Caco-2 (cell line): Measurements from ENCODE around the gene GPHA2. TPM values are rescaled to one million over a fixed set of nuclear protein-coding genes. Genes with fewer than 3 reads are reported as not detected.

Experiments used
- BruUV-seq: library from RNA; stranded (reverse); fragments of 400-500 nt; replicated peaks from 2 replicates; lab custom pipeline; 2021; lab: Mats Ljungman, UMichigan
- CTCF ChIA-PET: fragments of 300-600 bp; sonication (Branson Sonifier 250); formaldehyde crosslinking; loops from one replicate; lab custom pipeline; 2022; ENCODE audit warnings: antibody characterized with exemption; lab: Charles Lee
- POLR2A ChIA-PET: fragments of 300-600 bp; sonication (Branson Sonifier 250); formaldehyde crosslinking; loops from one replicate; lab custom pipeline; 2022; ENCODE audit warnings: antibody characterized with exemption; lab: Charles Lee
- DNase-seq, 2 experiments: peaks; one replicate each; pipeline versions ENCODE4 v3.0.0 to v3.0.0-alpha.2; 2020 to 2022
- H3K27me3 ChIP-seq: replicated peaks from 2 replicates; pipeline ENCODE4 v1.6.0; 2011; ENCODE audit warnings: low read length; ENCODE audit not compliant: control insufficient read depth, insufficient read depth
- H3K36me3 ChIP-seq: 2 replicates; pipeline ENCODE4 v1.5.1; 2011; ENCODE audit warnings: low read length; ENCODE audit not compliant: control insufficient read depth, insufficient read depth
- H3K4me1 ChIP-seq: fragments of 250-450 bp; sonication (Bioruptor Pico); 2 replicates; pipeline ENCODE4 v1.5.1; 2020; ENCODE audit warnings: mild to moderate bottlenecking
- H3K4me3 ChIP-seq: 2 replicates; pipeline ENCODE4 v1.5.1; 2011; ENCODE audit warnings: low read depth, mild to moderate bottlenecking, control low read depth, low read length
- H3K9me3 ChIP-seq: fragments of 250-450 bp; sonication (Bioruptor Pico); 2 replicates; pipeline ENCODE4 v1.5.1; 2020; ENCODE audit warnings: mild to moderate bottlenecking, moderate library complexity
- H3K27ac Mint-ChIP-seq: one replicate; pipeline ENCODE4 v1.8.0; 2022; ENCODE audit warnings: mixed read lengths; ENCODE audit not compliant: unreplicated experiment
- H3K27me3 Mint-ChIP-seq: one replicate; pipeline ENCODE4 v1.8.0; 2022; ENCODE audit warnings: mixed read lengths; ENCODE audit not compliant: insufficient read depth, unreplicated experiment
- H3K36me3 Mint-ChIP-seq: one replicate; pipeline ENCODE4 v1.8.0; 2022; ENCODE audit warnings: mild to moderate bottlenecking, mixed read lengths; ENCODE audit not compliant: insufficient read depth, unreplicated experiment
- H3K4me1 Mint-ChIP-seq: one replicate; pipeline ENCODE4 v1.8.0; 2022; ENCODE audit warnings: low read depth, mixed read lengths; ENCODE audit not compliant: unreplicated experiment
- H3K4me3 Mint-ChIP-seq: one replicate; pipeline ENCODE4 v1.8.0; 2022; ENCODE audit warnings: mild to moderate bottlenecking, moderate library complexity, mixed read lengths; ENCODE audit not compliant: unreplicated experiment
- H3K9me3 Mint-ChIP-seq: one replicate; pipeline ENCODE4 v1.8.0; 2022; ENCODE audit warnings: mixed read lengths; ENCODE audit not compliant: unreplicated experiment
- CTCF ChIP-seq, 2 experiments: fragments of 200-600 bp in 1 of 2; IDR thresholded peaks; 1 replicate in 1 of 2; 2 replicates in 1 of 2; pipeline versions ENCODE4 v1.5.1 to v1.8.0; 2011 to 2022; ENCODE audit warnings: antibody characterized with exemption in 1 of 2, control low read depth in 1 of 2, inconsistent platforms in 1 of 2, low read depth in 1 of 2, low read length in 1 of 2, mild to moderate bottlenecking in 1 of 2, moderate library complexity in 1 of 2; ENCODE audit not compliant: insufficient read depth in 1 of 2, severe bottlenecking in 1 of 2, unreplicated experiment in 1 of 2
- intact Hi-C: fragments of 100-400 bp; cut with micrococcal nuclease; formaldehyde crosslinking; loops from one replicate; pipeline ENCODE4 v1.10.0; 2022; ENCODE audit not compliant: unreplicated experiment
- total RNA-seq: library from RNA; stranded (reverse); gene quantifications from 2 replicates; pipeline ENCODE4 v1.2.3, GENCODE V29; 2022

The GPHA2 gene
- total RNA-seq, 1 experiment from 2014 or later: not detected

- intact Hi-C loops: no loop called here
- Histone ChIP-seq H3K36me3 (no peaks in the 10 kb centered on the region), H3K4me1 (0 out of 2 replicates have a peak, but pooled peaks cover 4% of the 10 kb centered on the region), H3K4me3 (no peak overlapping the region), H3K27me3 (no peaks in the 10 kb centered on the region), H3K9me3 (no peaks in the 10 kb centered on the region)
- Mint-ChIP-seq H3K9me3 (no peaks in the 10 kb centered on the region), H3K36me3 (no peaks in the 10 kb centered on the region), H3K4me3 (no peak overlapping the region), H3K4me1 (no peaks in the 10 kb centered on the region), H3K27ac (no peak overlapping the region), H3K27me3 (no peaks in the 10 kb centered on the region)
- ChIA-PET POLR2A (interaction anchor here (0.7 kb wide), 1 partner anchor 228 kb away, joined by 5 read pairs; no protein-coding TSS in a partner anchor), CTCF (interaction anchor here (0.6 to 0.7 kb wide), 2 partner anchors 45 to 50 kb away, joined by 4 read pairs; no protein-coding TSS in a partner anchor)
- TF ChIP-seq CTCF (IDR thresholded peaks at IDR 0.05; ENCODE audit: insufficient read depth in 1 of 2, low read depth in 1 of 2, low read length in 1 of 2, severe bottlenecking in 1 of 2, unreplicated experiment in 1 of 2): no peak
- no peak for DNase-seq
- no TSS peak for BruUV-seq
These were observed 33.5 kb upstream of the GPHA2 start for GRCh38 chr11:64969209-64969608.

- TF ChIP-seq CTCF (IDR thresholded peaks at IDR 0.05; ENCODE audit: insufficient read depth in 1 of 2, low read depth in 1 of 2, low read length in 1 of 2, severe bottlenecking in 1 of 2, unreplicated experiment in 1 of 2): no peak
- ChIA-PET POLR2A (no interaction called here), CTCF (no interaction called here)
- Histone ChIP-seq H3K4me1 (0 out of 2 replicates have a peak, but pooled peaks cover 4% of the 10 kb centered on the region), H3K9me3 (no peaks in the 10 kb centered on the region), H3K36me3 (no peaks in the 10 kb centered on the region), H3K4me3 (no peak overlapping the region), H3K27me3 (no peaks in the 10 kb centered on the region)
- intact Hi-C loops: no loop called here
- no peaks in the 10 kb centered on the region for H3K9me3 Mint-ChIP-seq
- no peaks in the 10 kb centered on the region for H3K4me1 Mint-ChIP-seq
- no peak overlapping the region for H3K27ac Mint-ChIP-seq
- no peaks in the 10 kb centered on the region for H3K27me3 Mint-ChIP-seq
- H3K4me3 Mint-ChIP-seq: no peak overlapping the region
- no TSS peak for BruUV-seq
- H3K36me3 Mint-ChIP-seq: no peaks in the 10 kb centered on the region
- no peak for DNase-seq
These were observed 31.7 kb upstream of the GPHA2 start for GRCh38 chr11:64967375-64967774.

- Histone ChIP-seq H3K4me3 (no peak overlapping the region), H3K4me1 (0 out of 2 replicates have a peak, but pooled peaks cover 4% of the 10 kb centered on the region), H3K36me3 (no peaks in the 10 kb centered on the region), H3K9me3 (no peaks in the 10 kb centered on the region), H3K27me3 (no peaks in the 10 kb centered on the region)
- H3K27ac Mint-ChIP-seq: no peak overlapping the region
- ChIA-PET CTCF (no interaction called here), POLR2A (no interaction called here)
- no peaks in the 10 kb centered on the region for H3K4me1 Mint-ChIP-seq
- no peaks in the 10 kb centered on the region for H3K27me3 Mint-ChIP-seq
- no peak for TF ChIP-seq CTCF (IDR thresholded peaks at IDR 0.05; ENCODE audit: insufficient read depth in 1 of 2, low read depth in 1 of 2, low read length in 1 of 2, severe bottlenecking in 1 of 2, unreplicated experiment in 1 of 2)
- no TSS peak for BruUV-seq
- DNase-seq: no peak
- no peaks in the 10 kb centered on the region for H3K9me3 Mint-ChIP-seq
- intact Hi-C loops: no loop called here
- H3K36me3 Mint-ChIP-seq: no peaks in the 10 kb centered on the region
- H3K4me3 Mint-ChIP-seq: no peak overlapping the region
These were observed 27.5 kb upstream of the GPHA2 start for GRCh38 chr11:64963072-64963631.
